ENCODE measurements around the gene BBS9. TPM values are rescaled to one million over a fixed set of nuclear protein-coding genes. Genes with fewer than 3 reads are reported as not detected.
A peak's percentile ranks its signal among the peaks of the same experiment; 100 is the strongest.

BBS9 gene
- total and polyA plus RNA-seq, 4 donors = 3.5 to 37.2 (median 14.2) TPM

DNA sequence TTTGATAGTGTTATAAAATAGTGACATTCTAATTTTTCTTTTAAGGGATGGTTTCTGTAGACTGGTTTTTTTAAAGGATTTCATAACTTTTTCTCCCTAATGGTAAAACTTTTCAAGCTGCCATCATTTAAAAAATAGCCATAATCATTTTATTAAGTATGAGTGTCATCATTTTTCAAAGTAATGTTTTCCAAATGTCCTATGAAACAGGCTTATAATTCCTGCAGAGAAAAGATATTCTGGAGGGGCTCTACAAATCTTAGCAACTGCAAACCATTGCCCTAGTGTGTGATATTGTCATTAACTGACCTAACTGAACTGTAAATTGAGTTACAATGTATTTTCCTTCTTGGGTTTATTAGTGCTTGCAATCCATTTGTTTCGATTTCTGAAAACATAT is 226.0 kb downstream of the BBS9 start:
- Histone ChIP-seq H3K27me3 (ENCODE audit: control insufficient read depth in 1 of 2, insufficient read depth in 2 of 2, low read length in 1 of 2) (no peaks in the 10 kb centered on the region), H3K36me3 (ENCODE audit: control insufficient read depth in 1 of 2, insufficient read depth in 2 of 2, low read length in 1 of 2) (no peaks in the 10 kb centered on the region), H3K27ac (ENCODE audit: low read depth in 1 of 2, low read length in 2 of 2) (no peak overlapping the region), H3K9me3 (ENCODE audit: control insufficient read depth, low read length) (no peaks in the 10 kb centered on the region), H3K4me3 (ENCODE audit: low read length in 2 of 2) (no peak overlapping the region), H3K4me1 (ENCODE audit: control insufficient read depth in 1 of 2, insufficient read depth in 2 of 2, low read length in 2 of 2) (no peaks in the 10 kb centered on the region)
- WGBS, 2 donors = 97 to 100% methylated on average over 1 of the region's 1 CpG
- no peak for DNase-seq
- intact Hi-C loops (cut with DNase I) = no loop called here
- no peak for ATAC-seq (ENCODE audit: low FRiP score)

DNA sequence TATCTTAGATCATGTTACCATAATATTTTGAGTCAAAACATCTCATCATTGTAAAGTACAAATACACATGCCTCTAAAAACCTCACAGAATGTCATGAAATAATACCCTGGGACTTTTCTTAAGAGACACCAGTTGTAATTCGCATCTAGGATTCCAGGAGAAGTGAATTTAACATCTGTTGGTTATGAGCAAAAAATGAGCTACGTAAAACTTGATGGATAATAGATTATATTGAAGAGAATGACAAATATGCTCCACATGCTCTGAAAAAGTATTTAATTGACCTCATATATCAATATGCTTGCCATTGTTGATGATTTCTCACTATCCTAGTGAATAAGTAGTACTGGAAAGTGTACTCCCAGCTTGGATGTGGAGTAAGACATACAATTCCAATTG is 227.0 kb downstream of the BBS9 start:
- Histone ChIP-seq H3K36me3 (ENCODE audit: control insufficient read depth in 1 of 2, insufficient read depth in 2 of 2, low read length in 1 of 2) (no peaks in the 10 kb centered on the region), H3K4me1 (ENCODE audit: control insufficient read depth in 1 of 2, insufficient read depth in 2 of 2, low read length in 2 of 2) (no peaks in the 10 kb centered on the region), H3K4me3 (ENCODE audit: low read length in 2 of 2) (no peak overlapping the region), H3K27ac (ENCODE audit: low read depth in 1 of 2, low read length in 2 of 2) (no peak overlapping the region), H3K27me3 (ENCODE audit: control insufficient read depth in 1 of 2, insufficient read depth in 2 of 2, low read length in 1 of 2) (no peaks in the 10 kb centered on the region), H3K9me3 (ENCODE audit: control insufficient read depth, low read length) (no peaks in the 10 kb centered on the region)
- DNase-seq = no peak
- intact Hi-C loops (cut with DNase I) = no loop called here
- ATAC-seq (ENCODE audit: low FRiP score) = no peak
- WGBS, 2 donors = 96% methylated on average over 2 of the region's 2 CpGs

DNA sequence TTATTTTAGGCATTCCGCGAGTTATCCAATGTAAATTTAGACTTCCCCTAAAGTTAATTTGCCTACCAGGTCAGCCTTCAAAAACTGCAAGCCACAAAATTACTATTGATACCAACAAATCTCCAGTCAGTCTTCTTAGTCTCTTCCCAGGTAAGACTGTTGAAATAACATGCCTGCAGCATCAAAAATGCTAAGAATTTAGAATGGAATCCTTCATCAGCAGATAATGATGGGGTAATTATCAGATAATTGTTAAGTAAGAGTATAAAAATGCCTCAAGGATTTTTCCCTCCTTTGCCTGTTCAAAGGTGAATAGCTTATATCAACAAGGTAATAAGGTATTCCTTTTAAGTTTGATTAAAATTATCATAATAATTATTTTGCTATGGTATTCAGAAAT is 228.5 kb downstream of the BBS9 start:
- Histone ChIP-seq H3K27ac (ENCODE audit: low read depth in 1 of 2, low read length in 2 of 2) (no peak overlapping the region), H3K27me3 (ENCODE audit: control insufficient read depth in 1 of 2, insufficient read depth in 2 of 2, low read length in 1 of 2) (no peaks in the 10 kb centered on the region), H3K9me3 (ENCODE audit: control insufficient read depth, low read length) (no peaks in the 10 kb centered on the region), H3K4me3 (ENCODE audit: low read length in 2 of 2) (no peak overlapping the region), H3K4me1 (ENCODE audit: control insufficient read depth in 1 of 2, insufficient read depth in 2 of 2, low read length in 2 of 2) (no peaks in the 10 kb centered on the region), H3K36me3 (ENCODE audit: control insufficient read depth in 1 of 2, insufficient read depth in 2 of 2, low read length in 1 of 2) (no peaks in the 10 kb centered on the region)
- intact Hi-C loops (cut with DNase I) = no loop called here
- ATAC-seq (ENCODE audit: low FRiP score) = no peak
- WGBS, 2 donors = 95% methylated on average over 2 of the region's 2 CpGs
- no peak for DNase-seq

DNA sequence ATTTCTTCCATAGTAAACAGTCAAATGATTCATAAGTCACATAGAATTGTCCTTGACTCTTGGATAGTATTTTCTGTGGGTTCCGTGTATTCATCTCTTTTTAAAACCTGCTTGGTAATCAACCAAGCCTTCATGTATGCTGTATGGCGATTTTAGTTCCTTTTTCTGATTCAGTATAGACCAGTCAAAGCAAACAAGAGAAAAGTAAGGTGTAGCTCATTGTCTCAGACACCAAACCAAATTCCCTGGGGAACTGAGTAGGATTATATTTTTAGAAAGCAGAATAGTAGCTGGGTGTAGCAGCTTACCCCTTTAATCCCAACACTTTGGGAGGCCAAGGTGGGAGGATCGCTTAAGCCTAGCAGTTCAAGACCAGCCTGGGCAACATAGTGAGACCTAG is 240.5 kb downstream of the BBS9 start:
- WGBS, 2 donors = 93 to 97% methylated on average over 3 of the region's 3 CpGs
- Histone ChIP-seq H3K27ac (ENCODE audit: low read depth in 1 of 2, low read length in 2 of 2) (no peak overlapping the region), H3K9me3 (ENCODE audit: control insufficient read depth, low read length) (no peaks in the 10 kb centered on the region), H3K4me3 (ENCODE audit: low read length in 2 of 2) (no peak overlapping the region), H3K4me1 (ENCODE audit: control insufficient read depth in 1 of 2, insufficient read depth in 2 of 2, low read length in 2 of 2) (no peaks in the 10 kb centered on the region), H3K36me3 (ENCODE audit: control insufficient read depth in 1 of 2, insufficient read depth in 2 of 2, low read length in 1 of 2) (no peaks in the 10 kb centered on the region), H3K27me3 (ENCODE audit: control insufficient read depth in 1 of 2, insufficient read depth in 2 of 2, low read length in 1 of 2) (no peaks in the 10 kb centered on the region)
- DNase-seq (no peak), ATAC-seq (ENCODE audit: low FRiP score) (no peak)
- intact Hi-C loops (cut with DNase I) = no loop called here

DNA sequence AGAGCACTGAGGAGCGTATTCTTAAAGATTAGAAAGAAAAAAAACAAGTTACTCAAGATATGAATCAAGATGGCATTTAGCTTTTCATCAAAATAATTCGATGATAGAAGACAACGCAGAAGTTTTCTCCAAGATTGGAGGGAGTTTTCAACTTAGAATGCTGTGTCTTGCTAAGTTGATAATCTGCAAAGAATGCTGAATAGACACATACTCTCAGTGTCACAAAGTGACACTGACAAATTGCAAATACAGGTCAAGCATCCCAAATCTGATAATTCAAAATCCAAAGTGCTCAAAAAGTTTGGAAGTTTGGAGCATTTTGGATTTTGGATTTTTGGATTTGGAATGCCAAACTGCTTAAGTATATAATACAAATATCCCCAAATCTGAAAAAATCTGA is 243.8 kb downstream of the BBS9 start:
- no peaks in the 10 kb centered on the region for H3K36me3 ChIP-seq (ENCODE audit: control insufficient read depth in 1 of 2, insufficient read depth in 2 of 2, low read length in 1 of 2)
- H3K27ac ChIP-seq (ENCODE audit: low read depth in 1 of 2, low read length in 2 of 2) = no peak overlapping the region
- no peaks in the 10 kb centered on the region for H3K9me3 ChIP-seq (ENCODE audit: control insufficient read depth, low read length)
- H3K4me1 ChIP-seq (ENCODE audit: control insufficient read depth in 1 of 2, insufficient read depth in 2 of 2, low read length in 2 of 2) = no peaks in the 10 kb centered on the region
- intact Hi-C loops (cut with DNase I) = no loop called here
- no peak overlapping the region for H3K4me3 ChIP-seq (ENCODE audit: low read length in 2 of 2)
- H3K27me3 ChIP-seq (ENCODE audit: control insufficient read depth in 1 of 2, insufficient read depth in 2 of 2, low read length in 1 of 2) = no peaks in the 10 kb centered on the region
- no peak for ATAC-seq (ENCODE audit: low FRiP score)
- 89 to 92% methylated on average over 3 of the region's 3 CpGs for WGBS, 2 donors
- DNase-seq = no peak

DNA sequence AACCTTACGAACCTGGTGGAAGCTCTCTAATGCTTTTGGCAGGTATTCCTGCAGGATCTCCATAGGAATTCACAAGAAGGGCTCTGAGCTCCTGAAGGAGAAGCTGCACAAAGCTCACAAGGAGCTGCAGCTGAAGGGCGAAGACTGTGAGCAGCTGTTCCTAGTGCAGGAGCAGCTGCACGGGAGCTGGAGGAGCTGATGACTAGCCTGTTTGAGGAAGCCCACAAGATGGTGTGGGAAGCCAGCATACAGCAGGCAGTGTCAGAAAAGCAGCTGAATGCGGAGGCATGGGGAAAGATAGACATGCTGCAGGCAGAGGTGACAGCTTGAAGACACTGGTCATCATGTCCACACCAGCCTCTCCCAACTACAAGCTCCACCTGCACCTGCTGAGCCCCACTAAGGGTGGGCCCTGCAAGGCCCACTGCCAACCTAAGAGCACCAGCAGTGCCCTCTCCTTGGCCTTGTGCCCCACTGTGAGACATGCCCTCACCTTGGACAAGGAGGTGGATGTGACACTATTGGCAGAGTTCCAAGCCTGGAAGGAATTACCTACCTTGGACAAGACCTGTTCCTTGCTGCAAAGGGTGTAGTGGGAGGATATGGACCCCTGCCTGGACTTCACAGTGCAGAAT is 250.6 kb downstream of the BBS9 start:
- H3K27me3 ChIP-seq (ENCODE audit: control insufficient read depth in 1 of 2, insufficient read depth in 2 of 2, low read length in 1 of 2) = no peaks in the 10 kb centered on the region
- ATAC-seq (ENCODE audit: low FRiP score) = peak; percentile 29
- no peaks in the 10 kb centered on the region for H3K4me1 ChIP-seq (ENCODE audit: control insufficient read depth in 1 of 2, insufficient read depth in 2 of 2, low read length in 2 of 2)
- no peak for DNase-seq
- H3K4me3 ChIP-seq (ENCODE audit: low read length in 2 of 2) = no peak overlapping the region
- H3K36me3 ChIP-seq (ENCODE audit: control insufficient read depth in 1 of 2, insufficient read depth in 2 of 2, low read length in 1 of 2) = peaks cover 0 to 3% of the 10 kb centered on the region in 2 donors
- H3K9me3 ChIP-seq (ENCODE audit: control insufficient read depth, low read length) = no peaks in the 10 kb centered on the region
- WGBS, 2 donors = 92 to 94% methylated on average over 4 of the region's 4 CpGs
- intact Hi-C loops (cut with DNase I) = no loop called here
- no peak overlapping the region for H3K27ac ChIP-seq (ENCODE audit: low read depth in 1 of 2, low read length in 2 of 2)

DNA sequence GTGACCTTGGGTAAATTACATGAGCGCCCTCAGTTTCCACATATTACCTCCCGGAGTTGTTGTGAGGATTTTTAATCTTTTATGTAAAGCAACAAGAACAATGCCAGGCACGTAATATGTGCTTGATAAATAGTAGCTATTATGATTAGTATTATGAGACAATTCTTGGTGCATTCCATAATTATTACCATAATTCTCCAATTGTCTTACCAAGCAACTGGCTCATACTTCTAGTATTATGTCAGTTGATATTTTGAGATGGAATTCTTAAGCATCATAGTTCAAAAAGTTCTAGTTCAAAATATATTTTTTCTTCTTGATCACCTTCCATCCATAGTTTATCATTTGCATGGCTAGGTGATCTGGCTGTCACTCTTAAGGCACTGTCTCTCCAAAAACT is 259.0 kb downstream of the BBS9 start:
- DNase-seq (no peak), ATAC-seq (ENCODE audit: low FRiP score) (no peak)
- intact Hi-C loops (cut with DNase I) = no loop called here
- 57 to 68% methylated on average over 3 of the region's 3 CpGs for WGBS, 2 donors
- Histone ChIP-seq H3K36me3 (ENCODE audit: control insufficient read depth in 1 of 2, insufficient read depth in 2 of 2, low read length in 1 of 2) (peaks cover 0 to 2% of the 10 kb centered on the region in 2 donors), H3K27me3 (ENCODE audit: control insufficient read depth in 1 of 2, insufficient read depth in 2 of 2, low read length in 1 of 2) (no peaks in the 10 kb centered on the region), H3K9me3 (ENCODE audit: control insufficient read depth, low read length) (no peaks in the 10 kb centered on the region), H3K4me1 (ENCODE audit: control insufficient read depth in 1 of 2, insufficient read depth in 2 of 2, low read length in 2 of 2) (no peaks in the 10 kb centered on the region), H3K27ac (ENCODE audit: low read depth in 1 of 2, low read length in 2 of 2) (no peak overlapping the region), H3K4me3 (ENCODE audit: low read length in 2 of 2) (no peak overlapping the region)

DNA sequence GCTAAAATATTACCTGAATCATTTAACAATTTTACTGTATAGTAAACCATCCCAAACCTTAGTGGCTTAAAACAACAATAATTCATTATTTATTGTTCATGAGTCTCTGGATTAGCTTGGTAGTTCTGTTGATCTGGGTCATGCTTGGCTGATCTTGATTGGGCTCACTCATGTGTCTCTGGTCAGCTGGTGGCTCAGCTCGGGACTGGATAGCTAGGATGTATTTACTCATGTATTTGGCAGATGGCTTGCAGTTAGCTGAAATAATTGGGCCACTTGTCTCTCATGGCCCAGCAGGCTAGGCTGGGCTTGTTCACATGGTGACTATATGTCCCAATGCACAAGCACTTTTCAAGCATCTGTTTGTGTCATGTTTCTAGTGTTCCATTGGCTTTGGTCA is 262.8 kb downstream of the BBS9 start:
- no peak overlapping the region for H3K4me3 ChIP-seq (ENCODE audit: low read length in 2 of 2)
- DNase-seq = no peak
- no peak overlapping the region for H3K27ac ChIP-seq (ENCODE audit: low read depth in 1 of 2, low read length in 2 of 2)
- H3K4me1 ChIP-seq (ENCODE audit: control insufficient read depth in 1 of 2, insufficient read depth in 2 of 2, low read length in 2 of 2) = no peaks in the 10 kb centered on the region
- H3K27me3 ChIP-seq (ENCODE audit: control insufficient read depth in 1 of 2, insufficient read depth in 2 of 2, low read length in 1 of 2) = no peaks in the 10 kb centered on the region
- intact Hi-C loops (cut with DNase I) = no loop called here
- no peak for ATAC-seq (ENCODE audit: low FRiP score)
- peaks cover 0 to 2% of the 10 kb centered on the region in 2 donors for H3K36me3 ChIP-seq (ENCODE audit: control insufficient read depth in 1 of 2, insufficient read depth in 2 of 2, low read length in 1 of 2)
- WGBS, 2 donors = 91 to 93% methylated on average over 1 of the region's 1 CpG
- H3K9me3 ChIP-seq (ENCODE audit: control insufficient read depth, low read length) = no peaks in the 10 kb centered on the region

DNA sequence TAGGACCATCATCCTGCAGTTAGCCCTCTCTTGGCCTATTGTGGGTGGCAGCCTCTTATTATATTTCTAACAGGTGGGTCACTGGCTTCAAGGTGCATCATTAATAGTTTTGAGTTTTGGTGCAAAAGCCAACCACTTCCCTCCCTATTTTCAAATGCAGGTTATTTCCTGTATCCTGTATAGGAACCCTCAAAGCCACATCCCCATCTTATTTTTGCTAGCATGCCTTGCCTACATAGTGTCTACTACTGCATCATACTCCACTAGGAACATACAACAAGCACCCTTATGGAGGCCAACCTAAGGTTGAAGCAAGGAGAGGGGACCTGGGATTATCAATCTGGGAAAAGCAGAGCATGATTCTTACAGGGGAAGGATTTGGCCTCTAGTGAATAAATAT is 264.4 kb downstream of the BBS9 start:
- intact Hi-C loops (cut with DNase I) = no loop called here
- ATAC-seq (ENCODE audit: low FRiP score) = no peak
- no peak for DNase-seq
- Histone ChIP-seq H3K27me3 (ENCODE audit: control insufficient read depth in 1 of 2, insufficient read depth in 2 of 2, low read length in 1 of 2) (no peaks in the 10 kb centered on the region), H3K9me3 (ENCODE audit: control insufficient read depth, low read length) (no peaks in the 10 kb centered on the region), H3K27ac (ENCODE audit: low read depth in 1 of 2, low read length in 2 of 2) (no peak overlapping the region), H3K4me3 (ENCODE audit: low read length in 2 of 2) (no peak overlapping the region), H3K4me1 (ENCODE audit: control insufficient read depth in 1 of 2, insufficient read depth in 2 of 2, low read length in 2 of 2) (no peaks in the 10 kb centered on the region), H3K36me3 (ENCODE audit: control insufficient read depth in 1 of 2, insufficient read depth in 2 of 2, low read length in 1 of 2) (peaks cover 0 to 2% of the 10 kb centered on the region in 2 donors)

Measured in aorta (tissue), 5 donors.